ENCODE data around the gene CDH23.

- TF ChIP-seq CTCF (optimal IDR thresholded peaks at IDR 0.05 in 1 of 3, IDR thresholded peaks at IDR 0.05 in 1 of 3, conservative IDR thresholded peaks at IDR 0.05 in 1 of 3; ENCODE audit: extremely low read depth in 1 of 3, insufficient read depth in 2 of 3, low read length in 3 of 3) (no peak), EZH2 (IDR thresholded peaks at IDR 0.05; ENCODE audit: low read length) (no peak)
Measured at GRCh38 chr10:71753091-71753959, 356.6 kb downstream of the CDH23 start.
